ENCODE results near the gene PPP2R5E.

DNA sequence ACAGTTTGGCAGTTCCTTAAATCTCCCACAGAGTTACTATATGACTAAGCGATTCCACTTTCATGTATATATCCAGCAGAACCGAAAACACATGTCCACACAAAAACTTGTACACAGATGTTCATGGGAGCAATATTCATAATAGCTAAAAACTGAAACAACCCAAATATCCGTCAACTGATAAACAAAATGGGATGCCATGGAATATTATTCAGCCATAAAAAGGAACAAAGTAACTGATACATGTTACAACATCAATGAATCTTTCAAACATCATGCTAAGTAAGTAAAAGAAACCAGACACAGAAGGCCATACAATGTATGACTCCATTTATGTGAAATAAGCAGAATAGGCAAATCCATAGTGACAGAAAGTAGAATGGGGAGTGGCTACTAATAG is 144.2 kb downstream of the PPP2R5E start:
- TF ChIP-seq, protein P1, sequence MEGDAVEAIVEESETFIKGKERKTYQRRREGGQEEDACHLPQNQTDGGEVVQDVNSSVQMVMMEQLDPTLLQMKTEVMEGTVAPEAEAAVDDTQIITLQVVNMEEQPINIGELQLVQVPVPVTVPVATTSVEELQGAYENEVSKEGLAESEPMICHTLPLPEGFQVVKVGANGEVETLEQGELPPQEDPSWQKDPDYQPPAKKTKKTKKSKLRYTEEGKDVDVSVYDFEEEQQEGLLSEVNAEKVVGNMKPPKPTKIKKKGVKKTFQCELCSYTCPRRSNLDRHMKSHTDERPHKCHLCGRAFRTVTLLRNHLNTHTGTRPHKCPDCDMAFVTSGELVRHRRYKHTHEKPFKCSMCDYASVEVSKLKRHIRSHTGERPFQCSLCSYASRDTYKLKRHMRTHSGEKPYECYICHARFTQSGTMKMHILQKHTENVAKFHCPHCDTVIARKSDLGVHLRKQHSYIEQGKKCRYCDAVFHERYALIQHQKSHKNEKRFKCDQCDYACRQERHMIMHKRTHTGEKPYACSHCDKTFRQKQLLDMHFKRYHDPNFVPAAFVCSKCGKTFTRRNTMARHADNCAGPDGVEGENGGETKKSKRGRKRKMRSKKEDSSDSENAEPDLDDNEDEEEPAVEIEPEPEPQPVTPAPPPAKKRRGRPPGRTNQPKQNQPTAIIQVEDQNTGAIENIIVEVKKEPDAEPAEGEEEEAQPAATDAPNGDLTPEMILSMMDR (IDR thresholded peaks at IDR 0.05; ENCODE audit: insufficient read depth, low read length, poor library complexity, severe bottlenecking): no peak
- no peak for TF ChIP-seq EZH2phosphoT487 (conservative IDR thresholded peaks at IDR 0.05; ENCODE audit: low read length)
